Chondrocyte (in vitro differentiated cells): ENCODE results near the gene UPF1. TPM values are rescaled to one million over a fixed set of nuclear protein-coding genes. Genes with fewer than 3 reads are reported as not detected.

Experiments used
- DNase-seq: peaks from one replicate; pipeline ENCODE4 v3.0.0; 2021; ENCODE audit warnings: mixed read lengths, low spot score
- H3K27ac Mint-ChIP-seq: one replicate; pipeline ENCODE4 v1.8.0; 2021; ENCODE audit warnings: mild to moderate bottlenecking, moderate library complexity, mixed read lengths; ENCODE audit not compliant: unreplicated experiment
- H3K27me3 Mint-ChIP-seq: 2 replicates; pipeline ENCODE4 v1.8.0; 2021; ENCODE audit warnings: low read depth, mixed read lengths
- H3K36me3 Mint-ChIP-seq: 2 replicates; pipeline ENCODE4 v1.8.0; 2021; ENCODE audit warnings: low read depth, mixed read lengths
- H3K4me1 Mint-ChIP-seq: 2 replicates; pipeline ENCODE4 v1.8.0; 2021; ENCODE audit warnings: low read depth, mild to moderate bottlenecking, mixed read lengths
- H3K4me3 Mint-ChIP-seq: one replicate; pipeline ENCODE4 v1.8.0; 2021; ENCODE audit warnings: mild to moderate bottlenecking, moderate library complexity, mixed read lengths; ENCODE audit not compliant: unreplicated experiment
- H3K9me3 Mint-ChIP-seq: 2 replicates; pipeline ENCODE4 v1.8.0; 2021; ENCODE audit warnings: low read depth, mixed read lengths
- CTCF ChIP-seq: fragments of 200-600 bp; sonication (generic); IDR thresholded peaks from 2 replicates; pipeline ENCODE4 v1.5.0; 2021; ENCODE audit warnings: antibody characterized with exemption, mild to moderate bottlenecking, moderate library complexity
- total RNA-seq: library from RNA; stranded (reverse); gene quantifications from 3 replicates; pipeline ENCODE4 v1.2.1, GENCODE V29; 2021

The UPF1 gene
- total RNA-seq, 1 donor from 2014 or later = 40.4 TPM

- no peaks in the 10 kb centered on the region for H3K36me3 Mint-ChIP-seq
- H3K27me3 Mint-ChIP-seq = peaks cover 4% of the 10 kb centered on the region
- no peak for TF ChIP-seq CTCF
- H3K4me1 Mint-ChIP-seq = peaks cover 9% of the 10 kb centered on the region
- H3K27ac Mint-ChIP-seq = no peak overlapping the region
- no peak overlapping the region for H3K4me3 Mint-ChIP-seq
- no peak for DNase-seq
- no peaks in the 10 kb centered on the region for H3K9me3 Mint-ChIP-seq
Measured at GRCh38 chr19:18800079-18800478, 31.7 kb upstream of the UPF1 start.

GRCh38 chr19:18800636-18801035 is 31.1 kb upstream of the UPF1 start:
- Mint-ChIP-seq H3K36me3 (no peaks in the 10 kb centered on the region), H3K4me1 (peaks cover 6% of the 10 kb centered on the region), H3K27ac (no peak overlapping the region), H3K27me3 (peaks cover 4% of the 10 kb centered on the region), H3K4me3 (no peak overlapping the region), H3K9me3 (no peaks in the 10 kb centered on the region)
- no peak for TF ChIP-seq CTCF
- no peak for DNase-seq

- TF ChIP-seq CTCF = no peak
- Mint-ChIP-seq H3K4me1 (no peaks in the 10 kb centered on the region), H3K27me3 (peaks cover 3% of the 10 kb centered on the region), H3K36me3 (no peaks in the 10 kb centered on the region), H3K27ac (no peak overlapping the region), H3K4me3 (no peak overlapping the region), H3K9me3 (no peaks in the 10 kb centered on the region)
- DNase-seq = no peak
Measured at GRCh38 chr19:18802354-18802753, 29.4 kb upstream of the UPF1 start.

- no peak for DNase-seq
- no peak for TF ChIP-seq CTCF
- Mint-ChIP-seq H3K4me1 (no peaks in the 10 kb centered on the region), H3K27ac (no peak overlapping the region), H3K9me3 (no peaks in the 10 kb centered on the region), H3K4me3 (no peak overlapping the region), H3K36me3 (no peaks in the 10 kb centered on the region), H3K27me3 (peaks cover 2% of the 10 kb centered on the region)
Measured at GRCh38 chr19:18803550-18804138, 28.1 kb upstream of the UPF1 start.

DNA sequence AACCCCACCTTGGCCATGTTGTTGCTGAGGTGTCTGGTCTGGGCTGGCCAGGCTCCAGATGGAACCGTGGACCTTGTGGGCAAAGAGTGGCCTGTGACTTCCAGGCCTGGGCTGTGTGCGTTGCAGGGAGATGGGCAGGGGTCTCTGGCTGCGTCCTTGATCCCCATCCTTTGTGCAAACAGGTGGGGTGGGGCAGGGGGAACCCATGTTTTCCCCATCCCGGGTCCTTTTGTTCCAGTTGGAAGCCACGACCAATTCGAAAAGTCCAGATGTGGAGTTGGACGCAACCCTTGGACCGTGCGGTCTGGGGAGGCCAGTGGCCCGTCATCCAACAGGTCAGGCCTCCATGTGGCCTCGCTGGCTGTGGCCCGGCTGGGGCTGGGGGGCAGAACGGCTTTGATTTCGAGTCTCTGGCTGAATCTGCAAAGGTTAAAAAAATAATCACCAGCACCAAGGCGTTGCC is 27.6 kb upstream of the UPF1 start:
- H3K4me3 Mint-ChIP-seq = no peak overlapping the region
- no peaks in the 10 kb centered on the region for H3K9me3 Mint-ChIP-seq
- no peak for DNase-seq
- H3K27me3 Mint-ChIP-seq = peaks cover 5% of the 10 kb centered on the region
- no peak for TF ChIP-seq CTCF
- H3K27ac Mint-ChIP-seq = no peak overlapping the region
- no peaks in the 10 kb centered on the region for H3K36me3 Mint-ChIP-seq
- H3K4me1 Mint-ChIP-seq = no peaks in the 10 kb centered on the region
